Colonic mucosa (tissue), 4 donors: ENCODE measurements around the gene RBMY1E. TPM values are rescaled to one million over a fixed set of nuclear protein-coding genes. Genes with fewer than 3 reads are reported as not detected.
"Not testable (repeated sequence)": the region's sequence is repeated elsewhere in the genome, so short reads cannot be mapped to it uniquely, and the experiment has no call there.

Experiments used
- DNase-seq: peaks from one replicate; pipeline ENCODE4 v3.0.0-alpha.2; 2020
- H3K27ac ChIP-seq: fragments of 200-600 bp; one replicate; pipeline ENCODE4 v1.8.0; 2021
- H3K27me3 ChIP-seq: fragments of 200-600 bp; one replicate; pipeline ENCODE4 v1.8.0; 2021
- H3K36me3 ChIP-seq: fragments of 200-600 bp; one replicate; pipeline ENCODE4 v1.8.0; 2021
- H3K4me1 ChIP-seq: fragments of 200-600 bp; one replicate; pipeline ENCODE4 v1.8.0; 2021; ENCODE audit warnings: mild to moderate bottlenecking
- H3K4me3 ChIP-seq: fragments of 200-600 bp; one replicate; pipeline ENCODE4 v1.8.0; 2021
- H3K9ac ChIP-seq, 2 donors: one replicate each; pipeline ENCODE4 v1.7.0; 2013; ENCODE audit warnings: control low read depth in 2 of 2, low read depth in 2 of 2, low read length in 2 of 2
- H3K9me3 ChIP-seq: fragments of 200-600 bp; one replicate; pipeline ENCODE4 v1.8.0; 2021
- intact Hi-C: fragments of 100-400 bp; cut with DNase I; formaldehyde crosslinking; loops from one replicate; pipeline ENCODE4 v1.14.1; 2022
- total RNA-seq, 2 donors: library from RNA; stranded (reverse); fragmentation: NEBNext Ultra II Directional in 1 of 2; extraction: Animal tissue kit (Norgen Biotek cat#: 25700) in 1 of 2; gene quantifications; one replicate each; pipeline ENCODE4 v1.2.1, GENCODE V29; 2021
- donor health status: healthy.
- donor health status: DM: no; HTN: no; CAD: no.
- donor health status: DM: no; HTN: no; CAD: no.

The RBMY1E gene
- total RNA-seq = not detected

GRCh38 chrY:21917932-21918331 is at the start of gene RBMY1E:
Gene RBMY1E (minus strand): TSS chrY:21918032. CDS start chrY:21916054, 1,978 bp downstream.
- intact Hi-C loops, DNase-seq, H3K27ac ChIP-seq, H3K27me3 ChIP-seq, H3K9ac ChIP-seq, H3K36me3 ChIP-seq, H3K4me3 ChIP-seq, H3K4me1 ChIP-seq, H3K9me3 ChIP-seq: not testable (repeated sequence)

- intact Hi-C loops, H3K36me3 ChIP-seq, H3K4me3 ChIP-seq: not testable (repeated sequence)
Measured at GRCh38 chrY:21894426-21894825, 23.4 kb downstream of the RBMY1E start, which contains the start of gene RBMY1D. Gene RBMY1D (minus strand): TSS chrY:21894526. CDS start chrY:21892513, 2,013 bp downstream.

GRCh38 chrY:21869407-21870076 is 48.3 kb downstream of the RBMY1E start:
- H3K36me3 ChIP-seq, H3K4me3 ChIP-seq, DNase-seq, H3K4me1 ChIP-seq, H3K9ac ChIP-seq, H3K27ac ChIP-seq, H3K27me3 ChIP-seq, H3K9me3 ChIP-seq, intact Hi-C loops: not testable (repeated sequence)

More at GRCh38 chrY:21894426-21894825, 23.4 kb downstream of the RBMY1E start, which contains the start of gene RBMY1D:
- H3K9me3 ChIP-seq, DNase-seq, H3K27me3 ChIP-seq, H3K9ac ChIP-seq, H3K4me1 ChIP-seq, H3K27ac ChIP-seq: not testable (repeated sequence)

Other genes with a start within 250 kb of the RBMY1E start
- not detected for gene RBMY1D, start 23.5 kb downstream of the RBMY1E start, total RNA-seq